ENCODE measurements around the gene SPARCL1.

GRCh38 chr4:87557348-87557747 lies 28.2 kb upstream of the SPARCL1 start:
- TF ChIP-seq CTCF (conservative IDR thresholded peaks at IDR 0.05; ENCODE audit: low read depth in 2 of 2) (no peak), EZH2 (IDR thresholded peaks at IDR 0.05; ENCODE audit: low read depth, unreplicated experiment) (no peak), CREB1 (CRISPR knock-in tag; IDR thresholded peaks at IDR 0.05; ENCODE audit: low read depth) (no peak), ZNF114 (CRISPR knock-in tag; IDR thresholded peaks at IDR 0.05) (no peak), POLR2AphosphoS5 (IDR thresholded peaks at IDR 0.05; ENCODE audit: low read depth) (no peak), REST (IDR thresholded peaks at IDR 0.05; ENCODE audit: unreplicated experiment) (no peak), ZNF331 (CRISPR knock-in tag; IDR thresholded peaks at IDR 0.05; ENCODE audit: low read depth) (no peak), JUNB (IDR thresholded peaks at IDR 0.05; ENCODE audit: unreplicated experiment) (no peak), EZH2phosphoT487 (IDR thresholded peaks at IDR 0.05; ENCODE audit: unreplicated experiment) (no peak)
